ENCODE data around the gene ERVK3-1.
"Not testable (repeated sequence)": the region's sequence is repeated elsewhere in the genome, so short reads cannot be mapped to it uniquely, and the experiment has no call there.

Gene ERVK3-1

DNA sequence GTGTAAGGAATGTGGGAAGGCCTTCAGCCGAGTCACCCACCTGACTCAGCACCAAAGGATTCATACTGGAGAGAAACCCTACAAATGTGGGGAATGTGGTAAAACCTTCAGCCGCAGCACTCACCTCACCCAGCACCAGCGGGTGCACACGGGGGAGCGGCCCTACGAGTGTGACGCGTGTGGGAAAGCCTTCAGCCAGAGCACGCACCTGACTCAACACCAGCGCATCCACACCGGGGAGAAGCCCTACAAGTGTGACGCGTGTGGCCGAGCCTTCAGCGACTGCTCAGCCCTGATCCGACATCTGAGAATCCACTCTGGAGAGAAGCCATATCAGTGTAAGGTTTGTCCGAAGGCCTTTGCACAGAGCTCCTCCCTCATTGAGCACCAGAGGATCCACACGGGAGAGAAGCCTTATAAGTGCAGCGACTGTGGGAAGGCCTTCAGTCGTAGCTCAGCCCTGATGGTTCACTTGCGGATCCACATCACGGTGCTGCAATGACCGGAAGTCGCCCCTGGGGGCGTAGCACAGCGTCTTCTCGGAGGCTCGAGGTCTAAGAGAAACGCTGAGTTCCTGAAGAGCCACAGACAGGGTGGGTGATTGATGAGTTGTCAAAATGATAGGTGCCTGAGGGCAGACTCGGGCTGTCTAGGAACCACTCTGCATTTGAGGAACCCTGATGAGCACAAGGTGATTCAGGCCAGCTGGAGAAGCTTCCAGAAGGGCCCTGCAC, 33.8 kb downstream of the ERVK3-1 start:
- DNase-seq (ENCODE audit: low read depth in 2 of 2, low spot score in 1 of 2): no peak

DNA sequence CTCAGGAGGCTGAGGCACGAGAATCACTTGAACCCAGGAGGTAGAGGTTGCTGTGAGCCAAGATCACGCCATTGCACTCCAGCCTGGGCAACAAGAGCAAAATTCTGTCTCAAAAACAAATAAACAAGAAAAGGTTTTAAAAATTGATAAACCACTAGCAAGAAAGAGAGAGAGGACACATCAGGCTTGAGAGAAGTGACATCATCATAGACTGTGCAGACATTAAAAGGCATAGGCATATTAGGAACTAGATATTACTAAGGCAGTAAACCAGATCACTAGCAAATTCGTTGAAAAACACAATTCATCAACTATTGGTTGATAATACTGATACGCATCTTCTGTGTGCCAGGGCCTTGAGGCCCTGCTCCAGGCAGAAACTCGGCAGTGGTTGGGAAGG, 40.4 kb downstream of the ERVK3-1 start:
- DNase-seq (ENCODE audit: low read depth in 2 of 2, low spot score in 1 of 2): no peak

- peak in 1 of 2 donors; percentile 57 for DNase-seq (ENCODE audit: low read depth in 2 of 2, low spot score in 1 of 2)
Measured at GRCh38 chr19:58346961-58347929, 42.1 kb downstream of the ERVK3-1 start.

DNA sequence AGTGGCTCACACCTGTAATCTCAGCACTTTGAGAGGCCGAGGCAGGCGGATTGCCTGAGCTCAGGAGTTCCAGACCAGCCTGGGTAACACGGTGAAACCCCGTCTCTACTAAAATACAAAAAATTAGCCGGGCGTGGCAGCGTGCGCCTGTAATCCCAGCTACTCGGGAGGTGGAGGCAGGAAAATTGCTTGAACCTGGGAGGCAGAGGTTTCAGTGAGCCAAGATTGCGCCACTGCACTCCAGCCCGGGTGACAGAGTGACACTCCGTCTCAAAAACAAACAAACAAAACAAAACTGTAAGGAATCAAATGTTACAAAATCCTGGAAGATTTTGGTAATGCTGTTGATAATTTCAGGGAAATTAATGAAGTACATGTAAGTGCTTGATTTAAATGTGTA, 42.9 kb downstream of the ERVK3-1 start:
- not testable (repeated sequence) for DNase-seq (ENCODE audit: low read depth in 2 of 2, low spot score in 1 of 2)

DNA sequence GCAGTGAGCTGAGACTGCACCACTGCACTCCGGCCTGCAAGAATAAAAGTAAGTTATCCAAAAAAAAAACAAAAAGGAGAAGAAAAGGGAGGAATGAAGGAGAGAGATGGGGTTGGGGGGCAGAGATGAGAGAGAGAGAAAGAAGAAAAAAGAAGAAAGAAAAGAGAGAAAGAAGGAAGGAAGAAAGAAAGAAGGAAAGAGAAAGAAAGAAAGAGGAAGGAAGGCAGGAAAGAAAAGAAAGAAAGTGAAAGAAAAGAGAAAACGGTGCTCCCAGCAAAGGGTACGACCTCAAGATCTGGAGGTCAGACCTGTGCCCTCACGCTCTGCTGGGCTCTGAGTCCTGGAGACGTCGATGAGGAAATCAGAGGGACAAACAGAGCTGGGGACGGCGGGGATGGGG, 44.4 kb downstream of the ERVK3-1 start:
- no peak for DNase-seq (ENCODE audit: low read depth in 2 of 2, low spot score in 1 of 2)

GRCh38 chr19:58350001-58350861, 45.1 kb downstream of the ERVK3-1 start:
- DNase-seq (ENCODE audit: low read depth in 2 of 2, low spot score in 1 of 2): no peak

GRCh38 chr19:58350871-58351557, 45.8 kb downstream of the ERVK3-1 start:
- DNase-seq (ENCODE audit: low read depth in 2 of 2, low spot score in 1 of 2): no peak

DNA sequence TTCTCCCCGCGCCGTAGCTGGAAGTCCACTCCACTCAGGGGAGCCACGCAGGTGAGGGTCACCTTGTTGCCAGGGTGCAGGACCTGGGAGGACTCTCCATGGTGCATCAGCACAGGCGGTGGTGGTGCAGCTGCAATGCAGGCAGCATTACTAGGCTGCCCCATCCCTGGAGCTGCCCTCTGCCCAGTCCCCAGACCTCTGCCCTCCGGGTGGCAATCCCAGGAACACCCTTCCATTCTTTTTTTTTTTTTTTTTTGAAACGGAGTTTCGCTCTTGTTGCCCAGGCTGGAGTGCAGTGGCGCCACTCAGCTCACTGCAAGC, 46.3 kb downstream of the ERVK3-1 start:
- no peak for DNase-seq (ENCODE audit: low read depth in 2 of 2, low spot score in 1 of 2)

DNA sequence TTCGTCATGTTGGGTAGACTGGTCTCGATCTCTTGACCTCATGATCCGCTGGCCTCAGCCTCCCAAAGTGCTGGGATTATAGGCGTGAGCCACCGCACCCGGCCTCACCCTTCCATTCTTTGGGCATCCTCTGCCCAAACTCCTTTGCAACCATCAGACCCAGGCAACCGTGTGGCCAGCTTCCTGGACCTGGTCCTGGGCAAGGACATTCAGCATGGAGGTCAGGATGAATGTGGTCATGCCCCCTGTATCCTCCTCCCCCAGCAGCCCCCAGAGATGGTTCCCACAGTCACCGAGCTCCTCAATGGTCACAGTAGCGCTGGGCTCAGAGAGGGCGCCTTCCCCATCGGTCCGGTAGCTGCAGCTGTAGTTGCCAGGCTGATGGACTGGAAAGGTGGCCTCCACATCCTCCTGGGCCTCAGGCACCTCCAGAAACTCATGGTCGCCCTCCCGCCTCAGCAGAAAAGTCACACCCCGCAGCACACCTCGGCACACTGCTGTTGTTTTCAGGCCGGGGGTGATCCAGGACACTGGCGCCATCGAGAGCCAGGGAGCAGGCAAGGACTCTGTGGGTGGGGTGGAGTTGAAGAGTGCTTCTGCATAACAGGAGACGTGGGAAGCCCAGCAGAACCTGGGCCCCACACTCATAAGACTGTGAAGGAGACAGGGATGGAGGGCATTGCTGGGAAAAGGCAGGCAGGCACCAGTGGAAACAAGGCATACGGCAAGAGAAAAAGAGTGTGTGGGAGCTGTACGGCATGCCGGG, 47.0 kb downstream of the ERVK3-1 start:
- DNase-seq (ENCODE audit: low read depth in 2 of 2, low spot score in 1 of 2): no peak

DNA sequence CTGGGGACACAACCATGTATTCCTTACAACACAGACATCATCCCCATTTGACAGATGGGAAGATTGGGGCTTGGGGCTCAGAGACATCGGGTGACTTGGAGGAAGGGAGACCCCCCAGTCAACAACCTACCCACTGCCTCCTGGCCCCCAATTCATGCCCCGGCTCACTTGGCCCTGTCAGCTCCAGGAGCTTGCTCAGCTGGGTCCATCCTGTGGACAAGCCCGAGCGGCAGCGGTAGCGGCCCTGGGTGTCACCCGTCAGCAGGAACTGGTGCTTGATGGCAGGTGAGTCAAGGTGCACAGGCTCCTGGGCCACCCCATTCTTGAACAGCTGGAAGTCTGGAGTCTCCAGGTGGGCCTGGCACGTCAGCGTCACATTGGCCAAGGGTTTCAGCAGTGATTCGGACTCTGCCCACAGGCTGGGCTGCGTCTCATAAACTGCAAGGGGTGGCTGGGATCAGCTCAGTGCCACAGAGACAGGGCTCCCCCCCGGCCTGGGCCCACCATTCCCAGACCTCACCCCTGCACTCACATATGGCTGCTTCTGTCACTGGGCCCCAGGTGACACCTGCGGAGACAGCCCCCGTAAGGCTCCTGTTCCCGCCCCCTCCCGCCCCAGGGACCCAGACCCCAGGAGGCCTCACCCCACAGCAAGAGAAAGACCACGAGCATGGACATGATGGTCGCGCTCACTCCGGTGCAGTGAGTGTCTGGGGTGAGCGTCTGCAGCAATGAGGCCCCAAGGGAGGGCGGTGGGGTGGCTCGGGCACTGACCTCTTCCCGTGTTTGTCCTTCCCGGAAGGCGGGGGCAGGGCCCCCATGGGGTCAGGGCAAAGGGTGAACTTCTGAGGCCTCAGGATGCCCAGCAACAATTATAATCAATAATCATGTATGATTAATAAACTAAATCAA, 47.8 kb downstream of the ERVK3-1 start, which contains the start of gene A1BG:
TSS of gene A1BG (minus strand) at position 733 of the 912 bp plus-strand sequence. CDS start at position 678, 55 bp downstream.
- DNase-seq (ENCODE audit: low read depth in 2 of 2, low spot score in 1 of 2): no peak

- no peak for DNase-seq (ENCODE audit: low read depth in 2 of 2, low spot score in 1 of 2)
Measured at GRCh38 chr19:58353717-58354477, 48.7 kb downstream of the ERVK3-1 start.

- DNase-seq (ENCODE audit: low read depth in 2 of 2, low spot score in 1 of 2): no peak
Measured at GRCh38 chr19:58354478-58355030, 49.4 kb downstream of the ERVK3-1 start.

GRCh38 chr19:58355215-58355796, 50.1 kb downstream of the ERVK3-1 start:
- DNase-seq (ENCODE audit: low read depth in 2 of 2, low spot score in 1 of 2): no peak

DNA sequence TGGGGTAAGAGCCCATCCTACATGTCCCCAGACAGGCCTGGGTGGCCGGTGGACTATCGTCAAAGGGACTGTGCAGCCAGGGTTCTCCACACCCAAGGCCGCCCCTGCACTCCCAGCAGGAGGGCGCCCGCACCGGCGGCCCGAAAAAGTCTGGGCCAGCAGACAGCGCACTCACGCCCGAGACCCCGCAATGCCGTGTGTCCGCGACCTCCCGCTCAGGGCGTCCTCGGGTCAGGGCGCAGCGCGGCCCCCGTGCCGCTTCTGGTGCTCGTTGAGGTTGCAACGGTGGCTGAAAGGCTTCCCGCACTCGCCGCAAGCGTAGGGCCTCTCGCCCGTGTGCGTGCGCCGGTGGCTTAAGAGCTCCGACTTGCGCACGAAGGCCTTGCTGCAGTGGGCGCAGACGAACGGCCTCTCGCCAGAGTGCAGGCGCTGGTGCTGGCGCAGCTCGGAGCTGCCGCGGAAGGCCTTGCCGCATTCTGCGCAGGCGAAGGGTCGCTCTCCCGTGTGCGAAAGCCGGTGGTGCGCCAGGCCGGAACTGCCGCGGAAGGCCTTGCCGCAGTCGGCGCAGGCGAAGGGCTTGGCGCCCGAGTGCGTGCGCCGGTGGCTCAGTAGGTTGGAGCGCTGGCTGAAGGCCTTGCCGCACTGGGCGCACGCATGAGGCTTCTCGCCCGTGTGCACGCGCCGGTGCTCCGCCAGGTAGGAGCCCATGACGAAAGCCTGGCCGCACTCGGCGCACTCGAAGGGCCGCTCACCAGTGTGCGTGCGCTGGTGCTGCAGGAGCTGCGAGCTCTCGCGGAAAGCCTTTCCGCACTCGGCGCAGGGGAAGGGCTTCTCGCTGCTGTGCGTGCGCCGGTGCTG, 51.0 kb downstream of the ERVK3-1 start:
- no peak for DNase-seq (ENCODE audit: low read depth in 2 of 2, low spot score in 1 of 2)

GRCh38 chr19:58356766-58357480, 51.7 kb downstream of the ERVK3-1 start:
- no peak for DNase-seq (ENCODE audit: low read depth in 2 of 2, low spot score in 1 of 2)

Measured in stimulated activated CD8-positive, alpha-beta memory T cell treated with anti-CD3 and anti-CD28 coated beads, Interleukin-4, amount 100 ng/mL, for 1 hour (primary cell).